Measurements from ENCODE around the gene CREB3L2.

DNA sequence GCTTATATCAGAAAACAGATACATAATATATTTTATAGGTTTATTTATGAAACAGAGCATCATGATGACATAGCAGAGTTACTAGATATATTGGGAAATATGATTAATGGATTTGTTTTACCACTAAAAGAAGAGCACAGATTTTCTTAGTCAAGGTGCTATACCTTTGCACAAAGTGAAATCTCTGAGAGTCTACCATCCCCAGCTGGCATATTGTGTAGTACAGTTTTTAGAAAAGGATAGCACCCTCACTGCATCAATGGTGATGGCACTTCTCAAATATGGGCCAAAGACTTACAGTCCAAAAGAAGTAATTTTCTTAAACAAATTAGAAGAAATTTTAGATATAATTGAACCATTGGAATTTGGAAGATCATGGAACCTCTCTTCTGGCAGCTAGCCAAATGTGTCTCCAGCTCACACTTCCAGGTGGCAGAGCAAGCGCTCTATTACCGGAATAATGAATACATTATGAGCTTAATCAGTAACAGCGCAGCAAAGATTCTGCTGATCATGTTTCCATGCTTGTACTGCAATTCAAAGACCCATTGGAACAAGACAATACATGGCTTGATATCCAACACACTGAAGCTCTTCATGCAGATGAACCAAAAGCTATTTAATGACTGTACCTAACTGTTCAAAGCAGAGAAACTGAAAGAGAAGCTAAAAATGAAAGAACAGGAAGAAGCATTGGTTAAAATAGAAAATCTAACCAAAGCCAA lies 21.9 kb upstream of the CREB3L2 start:
- TF ChIP-seq POLR2A (IDR thresholded peaks at IDR 0.05; ENCODE audit: low read depth, low read length), result no peak
- TF ChIP-seq POLR2AphosphoS5 (IDR thresholded peaks at IDR 0.05; ENCODE audit: low read depth, low read length), result no peak
- TF ChIP-seq TAF1 (IDR thresholded peaks at IDR 0.05; ENCODE audit: borderline replicate concordance, low read depth, low read length), result no peak

All from GM12892 (cell line).